ENCODE measurements around the gene SNRPA.
"Not testable (repeated sequence)": the region's sequence is repeated elsewhere in the genome, so short reads cannot be mapped to it uniquely, and the experiment has no call there.

SNRPA gene

GRCh38 chr19:40802300-40803169, 51.5 kb downstream of the SNRPA start:
- no peak for DNase-seq

DNA sequence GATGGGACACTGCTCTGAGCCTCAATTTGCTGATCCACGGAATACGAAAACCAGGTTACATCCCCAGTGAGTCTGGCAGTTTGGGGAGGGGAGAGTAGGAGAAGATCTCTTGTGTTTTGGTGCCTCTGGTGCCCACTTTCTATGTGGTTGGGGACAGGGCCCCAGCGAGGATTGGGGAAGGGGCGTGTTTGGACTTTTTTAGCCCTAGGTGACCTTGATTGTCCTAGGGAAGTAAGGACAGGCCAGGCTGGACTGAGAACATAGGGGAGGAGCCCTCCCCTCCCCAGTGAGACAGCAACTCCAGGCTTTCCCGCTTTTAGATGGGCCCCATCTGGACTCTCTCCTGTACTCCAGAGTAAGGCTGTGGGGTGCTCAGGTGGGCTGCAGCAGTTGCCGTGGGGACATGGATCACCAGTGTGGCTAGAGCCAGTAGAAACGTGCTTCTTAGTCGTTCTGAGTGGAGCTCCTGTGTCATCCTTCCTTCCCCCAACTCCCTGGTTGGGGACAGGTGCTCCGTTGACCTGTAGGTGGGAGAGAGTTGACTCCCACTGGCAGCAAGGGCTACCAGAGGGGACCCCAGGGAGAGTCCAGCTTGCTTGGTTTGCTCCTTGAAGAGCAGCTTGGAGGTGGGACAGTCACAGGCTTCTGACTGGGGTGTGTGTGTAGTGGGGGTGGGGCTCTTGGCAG, 52.3 kb downstream of the SNRPA start:
- DNase-seq: no peak

GRCh38 chr19:40803857-40804782, 53.1 kb downstream of the SNRPA start:
- DNase-seq: no peak

DNA sequence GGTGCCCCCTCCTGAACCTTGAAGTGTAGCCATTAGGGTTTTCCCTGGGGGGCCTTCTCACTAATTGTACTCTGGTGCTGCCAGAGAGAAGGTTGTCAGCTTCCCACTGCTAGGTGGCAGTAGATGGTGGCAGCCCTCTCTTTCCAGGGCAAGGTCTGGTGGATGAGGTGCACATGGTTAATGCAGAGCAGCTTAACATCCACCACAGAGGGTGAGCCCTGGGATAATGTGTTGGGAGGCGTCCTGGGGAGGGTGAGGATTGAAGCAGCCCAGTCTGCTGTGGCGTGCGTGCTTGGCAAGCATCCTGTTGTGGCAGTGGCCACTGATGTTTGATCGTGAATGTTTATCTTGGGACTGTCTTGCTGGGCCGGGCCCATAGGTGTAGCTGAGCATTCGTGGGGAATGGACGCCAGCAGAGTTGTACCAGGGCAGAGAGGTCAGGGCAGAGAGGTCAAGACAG, 53.8 kb downstream of the SNRPA start:
- no peak for DNase-seq

GRCh38 chr19:40805258-40805868, 54.4 kb downstream of the SNRPA start:
- no peak for DNase-seq

DNA sequence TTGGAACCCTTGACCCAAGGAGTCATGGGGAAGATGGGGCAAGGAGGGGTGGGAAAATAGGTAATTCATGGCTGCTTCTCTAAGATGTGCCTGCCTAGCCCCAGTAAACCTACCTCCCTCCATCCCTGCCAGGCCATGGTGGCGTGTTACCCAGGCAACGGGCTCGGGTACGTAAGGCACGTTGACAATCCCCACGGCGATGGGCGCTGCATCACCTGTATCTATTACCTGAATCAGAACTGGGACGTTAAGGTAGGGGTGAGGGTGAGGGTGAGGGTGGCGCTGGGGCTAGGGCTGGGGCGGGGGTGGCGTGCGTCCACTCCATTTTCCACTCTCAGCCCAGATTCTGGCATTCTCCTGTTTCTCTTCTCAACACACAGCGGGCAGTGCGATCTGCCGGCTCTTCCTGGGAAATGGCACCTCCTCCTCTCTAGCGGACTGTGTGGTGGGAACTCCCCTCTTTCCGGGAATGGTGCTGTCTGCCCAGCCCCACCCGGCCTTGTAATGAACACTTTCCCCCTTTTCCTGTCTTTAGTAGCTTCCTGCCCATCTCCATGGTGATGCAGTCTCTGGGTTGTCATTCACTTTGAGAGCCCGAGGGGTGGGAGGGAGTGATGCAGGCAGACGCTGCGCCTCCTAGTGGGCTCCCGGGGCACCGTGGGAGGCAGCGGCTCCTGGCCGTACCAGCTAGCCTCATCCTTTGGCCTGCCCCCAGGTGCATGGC, 55.6 kb downstream of the SNRPA start:
- no peak for DNase-seq

- no peak for DNase-seq
Measured at GRCh38 chr19:40807147-40808020, 56.4 kb downstream of the SNRPA start.

DNA sequence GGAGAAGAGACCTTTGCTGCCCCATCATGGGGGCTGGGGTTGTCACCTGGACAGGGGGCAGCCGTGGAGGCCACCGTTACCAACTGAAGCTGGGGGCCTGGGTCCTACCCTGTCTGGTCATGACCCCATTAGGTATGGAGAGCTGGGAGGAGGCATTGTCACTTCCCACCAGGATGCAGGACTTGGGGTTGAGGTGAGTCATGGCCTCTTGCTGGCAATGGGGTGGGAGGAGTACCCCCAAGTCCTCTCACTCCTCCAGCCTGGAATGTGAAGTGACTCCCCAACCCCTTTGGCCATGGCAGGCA, 57.0 kb downstream of the SNRPA start:
- no peak for DNase-seq

DNA sequence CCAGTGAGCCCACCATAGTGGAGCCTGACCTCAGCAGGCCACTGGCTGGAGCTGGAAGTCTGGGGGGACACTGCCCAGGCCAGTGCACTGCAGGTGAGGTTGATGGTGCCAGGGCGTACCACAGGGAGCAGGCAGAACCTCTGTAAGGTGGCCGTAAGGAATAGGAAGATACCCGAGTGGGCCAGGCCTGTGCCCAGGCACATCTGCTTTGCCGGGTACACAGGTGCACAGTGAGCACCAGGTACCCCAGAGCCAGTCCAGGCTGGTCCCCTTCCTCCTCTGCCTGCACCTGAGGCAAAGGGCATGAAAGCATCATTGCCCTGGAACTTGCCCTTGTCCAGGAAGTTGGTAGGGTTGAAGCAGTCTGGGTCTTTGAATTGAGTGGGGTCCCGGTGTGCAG, 57.5 kb downstream of the SNRPA start:
- no peak for DNase-seq

GRCh38 chr19:40809358-40810086, 58.5 kb downstream of the SNRPA start:
- no peak for DNase-seq

GRCh38 chr19:40810160-40810559, 59.2 kb downstream of the SNRPA start:
- no peak for DNase-seq

DNA sequence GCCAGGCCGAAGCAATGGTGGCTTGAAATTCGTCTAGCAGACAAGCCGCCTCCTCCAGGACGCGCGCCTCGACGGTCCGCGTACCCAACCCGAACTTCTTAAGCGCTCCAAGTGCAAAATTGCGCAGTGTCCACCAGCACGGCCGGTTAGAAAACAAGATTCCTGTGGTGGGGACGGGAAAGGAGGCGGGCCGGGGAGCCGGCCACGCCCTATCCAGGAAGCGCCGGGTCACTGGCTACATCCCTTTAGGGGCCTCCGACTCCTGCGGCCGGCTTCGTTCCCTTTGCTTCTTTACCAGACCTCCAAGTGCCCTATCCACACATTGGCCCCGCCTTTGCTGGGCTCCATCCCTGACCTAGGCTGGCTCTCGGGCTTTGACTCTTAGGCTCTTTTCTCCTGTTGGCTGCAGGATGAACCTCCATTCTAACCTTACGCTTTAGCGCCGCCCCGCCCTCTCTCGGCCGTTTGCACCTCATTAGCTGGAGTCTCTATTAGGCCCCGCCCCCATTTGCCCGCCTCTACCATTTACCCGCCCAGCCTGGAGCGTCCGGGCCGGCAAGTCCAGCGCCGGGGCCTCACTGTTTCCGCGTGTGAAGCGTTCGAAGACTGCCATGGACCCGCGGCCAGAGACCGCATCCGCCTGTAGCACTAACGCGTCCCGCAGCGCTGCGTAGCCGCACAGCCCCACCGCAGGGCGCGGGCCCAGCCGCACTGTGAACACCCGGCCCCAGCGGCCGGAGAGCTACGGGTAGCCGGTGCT, 59.8 kb downstream of the SNRPA start:
- DNase-seq: not testable (repeated sequence)

GRCh38 chr19:40811478-40812341, 60.7 kb downstream of the SNRPA start:
- no peak for DNase-seq

GRCh38 chr19:40812571-40812970, 61.6 kb downstream of the SNRPA start:
- not testable (repeated sequence) for DNase-seq

- DNase-seq: no peak
Measured at GRCh38 chr19:40813182-40813581, 62.2 kb downstream of the SNRPA start.

Data from NCI-H524 treated with DMSO at 0.1 percent for 48 hours (cell line).